GM13977 (cell line): ENCODE measurements around the gene ZMIZ1.

Experiments
- DNase-seq: peaks from one replicate; pipeline ENCODE4 v3.0.0; 2012; ENCODE audit warnings: low spot score
- CTCF ChIP-seq: IDR thresholded peaks from 2 replicates; pipeline ENCODE4 v1.5.1; 2012; ENCODE audit warnings: mild to moderate bottlenecking, control low read depth; ENCODE audit not compliant: insufficient read depth; ENCODE audit errors: extremely low read depth, missing control alignments
- in situ Hi-C: fragments of 300-500 bp; cut with MboI; formaldehyde crosslinking; loops from one replicate; pipeline ENCODE4 v1.12.0; 2022; ENCODE audit warnings: low sequenced_read_pairs, low pct_unique_long_range_greater_than_20kb, mixed read lengths, inconsistent platforms; ENCODE audit not compliant: unreplicated experiment

ZMIZ1 gene

GRCh38 chr10:79298403-79299244, 229.9 kb downstream of the ZMIZ1 start:
- in situ Hi-C loops: no loop called here
- no peak for DNase-seq
- TF ChIP-seq CTCF: no peak

- TF ChIP-seq CTCF: no peak
- in situ Hi-C loops: no loop called here
- no peak for DNase-seq
These were observed 230.9 kb downstream of the ZMIZ1 start for GRCh38 chr10:79299397-79300241.

GRCh38 chr10:79300711-79301110, 231.9 kb downstream of the ZMIZ1 start:
- in situ Hi-C loops: no loop called here
- no peak for DNase-seq
- no peak for TF ChIP-seq CTCF

- TF ChIP-seq CTCF: no peak
- in situ Hi-C loops: no loop called here
- no peak for DNase-seq
These were observed 233.2 kb downstream of the ZMIZ1 start for GRCh38 chr10:79301754-79302530.

GRCh38 chr10:79303631-79304478, 235.1 kb downstream of the ZMIZ1 start:
- in situ Hi-C loops: no loop called here
- no peak for TF ChIP-seq CTCF
- no peak for DNase-seq
